OCI-LY1 (cell line): Measurements from ENCODE around the gene PHACTR2.

Source experiments
- H2AFZ ChIP-seq: fragments of 200-600 bp; sonication (generic), shearing (Covaris generic); 2 replicates; pipeline ENCODE4 v1.6.0; 2014; ENCODE audit warnings: antibody characterized with exemption, mild to moderate bottlenecking, low read length
- H3F3A ChIP-seq: fragments of 200-600 bp; sonication (generic), shearing (Covaris generic); 2 replicates; pipeline ENCODE4 v1.6.0; 2014; ENCODE audit warnings: mild to moderate bottlenecking, antibody characterized with exemption, low read length, moderate library complexity; ENCODE audit not compliant: insufficient read depth
- H3K27ac ChIP-seq: fragments of 200-600 bp; sonication (generic); 2 replicates; pipeline ENCODE4 v1.5.1; 2014; ENCODE audit warnings: low read length, mixed run types, mild to moderate bottlenecking, low read depth; ENCODE audit not compliant: poor library complexity, severe bottlenecking
- H3K27me3 ChIP-seq: fragments of 200-600 bp; sonication (generic); 2 replicates; pipeline ENCODE4 v1.6.0; 2014; ENCODE audit warnings: antibody characterized with exemption, mild to moderate bottlenecking, low read length, moderate library complexity; ENCODE audit not compliant: insufficient read depth
- H3K36me3 ChIP-seq: fragments of 200-600 bp; sonication (generic); 2 replicates; pipeline ENCODE4 v1.6.1; 2014; ENCODE audit warnings: mild to moderate bottlenecking, antibody characterized with exemption, low read length, moderate library complexity, mixed read lengths; ENCODE audit not compliant: insufficient read depth
- H3K4me1 ChIP-seq: fragments of 200-600 bp; sonication (generic); 2 replicates; pipeline ENCODE4 v1.5.1; 2014; ENCODE audit warnings: mild to moderate bottlenecking, low read length, moderate library complexity; ENCODE audit not compliant: insufficient read depth, severe bottlenecking
- H3K4me2 ChIP-seq: fragments of 200-600 bp; sonication (generic), shearing (Covaris generic); 2 replicates; pipeline ENCODE4 v1.6.1; 2014; ENCODE audit warnings: low read length
- H3K4me3 ChIP-seq: fragments of 200-600 bp; sonication (generic); 2 replicates; pipeline ENCODE4 v1.5.1; 2014; ENCODE audit warnings: low read length, low read depth, mild to moderate bottlenecking, mixed read lengths; ENCODE audit not compliant: poor library complexity, severe bottlenecking
- H3K79me2 ChIP-seq: fragments of 200-600 bp; shearing (Covaris generic); 2 replicates; pipeline ENCODE4 v1.6.1; 2016; ENCODE audit warnings: mixed run types, low read length, mixed read lengths; ENCODE audit not compliant: insufficient read depth
- H3K9ac ChIP-seq: fragments of 200-600 bp; sonication (generic), shearing (Covaris generic); 2 replicates; pipeline ENCODE4 v1.6.1; 2014; ENCODE audit warnings: mild to moderate bottlenecking, low read length, mixed read lengths
- H3K9me2 ChIP-seq: fragments of 200-600 bp; sonication (generic), shearing (Covaris generic); 2 replicates; pipeline ENCODE4 v1.6.1; 2014; ENCODE audit warnings: low read depth, mild to moderate bottlenecking, low read length, mixed read lengths
- H3K9me3 ChIP-seq: fragments of 200-600 bp; shearing (Covaris generic); 2 replicates; pipeline ENCODE4 v1.6.1; 2014; ENCODE audit warnings: low read length, mixed read lengths
- H4K20me1 ChIP-seq: fragments of 200-600 bp; sonication (generic), shearing (Covaris generic); 2 replicates; pipeline ENCODE4 v1.6.0; 2016; ENCODE audit warnings: mild to moderate bottlenecking, low read length; ENCODE audit not compliant: insufficient read depth
- EZH2 ChIP-seq: fragments of 200-600 bp; sonication (generic), shearing (Covaris generic); IDR thresholded peaks from 2 replicates; pipeline ENCODE4 v1.8.0; 2017; ENCODE audit warnings: borderline replicate concordance, mixed run types, mild to moderate bottlenecking, antibody characterized with exemption, low read length, moderate library complexity, mixed read lengths
- TF ChIP-seq, protein P1 (sequence below): fragments of 200-600 bp; sonication (generic), shearing (Covaris generic); IDR thresholded peaks from 2 replicates; pipeline ENCODE4 v1.5.1; 2017; ENCODE audit warnings: mild to moderate bottlenecking, antibody characterized with exemption, low read length, moderate library complexity, mixed read lengths

PHACTR2 gene

DNA sequence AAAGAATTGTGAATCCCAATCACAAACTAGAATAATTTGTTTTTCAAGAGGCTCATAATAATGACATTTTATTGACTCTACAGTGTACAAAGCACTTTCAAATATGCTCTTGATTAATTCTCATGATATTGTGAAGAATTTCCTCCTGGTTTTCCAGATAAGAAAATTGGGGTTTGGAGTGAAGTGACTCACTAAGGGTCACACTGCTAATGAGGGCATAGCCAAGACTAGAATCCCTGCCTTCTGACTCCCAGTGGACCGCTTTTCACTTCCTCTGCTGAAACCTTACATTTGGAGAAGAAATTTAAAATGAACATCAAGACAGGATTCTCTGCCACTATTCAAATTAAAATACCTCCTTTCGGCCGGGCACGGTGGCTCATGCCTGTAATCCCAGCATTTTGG lies 127.1 kb downstream of the PHACTR2 start:
- H3K9me2 ChIP-seq, result no peaks in the 10 kb centered on the region
- no peak for TF ChIP-seq EZH2
- TF ChIP-seq, protein P1, sequence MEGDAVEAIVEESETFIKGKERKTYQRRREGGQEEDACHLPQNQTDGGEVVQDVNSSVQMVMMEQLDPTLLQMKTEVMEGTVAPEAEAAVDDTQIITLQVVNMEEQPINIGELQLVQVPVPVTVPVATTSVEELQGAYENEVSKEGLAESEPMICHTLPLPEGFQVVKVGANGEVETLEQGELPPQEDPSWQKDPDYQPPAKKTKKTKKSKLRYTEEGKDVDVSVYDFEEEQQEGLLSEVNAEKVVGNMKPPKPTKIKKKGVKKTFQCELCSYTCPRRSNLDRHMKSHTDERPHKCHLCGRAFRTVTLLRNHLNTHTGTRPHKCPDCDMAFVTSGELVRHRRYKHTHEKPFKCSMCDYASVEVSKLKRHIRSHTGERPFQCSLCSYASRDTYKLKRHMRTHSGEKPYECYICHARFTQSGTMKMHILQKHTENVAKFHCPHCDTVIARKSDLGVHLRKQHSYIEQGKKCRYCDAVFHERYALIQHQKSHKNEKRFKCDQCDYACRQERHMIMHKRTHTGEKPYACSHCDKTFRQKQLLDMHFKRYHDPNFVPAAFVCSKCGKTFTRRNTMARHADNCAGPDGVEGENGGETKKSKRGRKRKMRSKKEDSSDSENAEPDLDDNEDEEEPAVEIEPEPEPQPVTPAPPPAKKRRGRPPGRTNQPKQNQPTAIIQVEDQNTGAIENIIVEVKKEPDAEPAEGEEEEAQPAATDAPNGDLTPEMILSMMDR, result no peak
- no peaks in the 10 kb centered on the region for H3K9me3 ChIP-seq
- H3K4me1 ChIP-seq, result no peaks in the 10 kb centered on the region
- H3K27ac ChIP-seq, result no peak overlapping the region
- H3K4me3 ChIP-seq, result no peak overlapping the region
- H3K79me2 ChIP-seq, result no peaks in the 10 kb centered on the region
- no peaks in the 10 kb centered on the region for H4K20me1 ChIP-seq
- H2AFZ ChIP-seq, result no peak overlapping the region
- no peak overlapping the region for H3K4me2 ChIP-seq
- no peak overlapping the region for H3K9ac ChIP-seq
- H3K36me3 ChIP-seq, result no peaks in the 10 kb centered on the region
- no peaks in the 10 kb centered on the region for H3F3A ChIP-seq
- H3K27me3 ChIP-seq, result no peaks in the 10 kb centered on the region

DNA sequence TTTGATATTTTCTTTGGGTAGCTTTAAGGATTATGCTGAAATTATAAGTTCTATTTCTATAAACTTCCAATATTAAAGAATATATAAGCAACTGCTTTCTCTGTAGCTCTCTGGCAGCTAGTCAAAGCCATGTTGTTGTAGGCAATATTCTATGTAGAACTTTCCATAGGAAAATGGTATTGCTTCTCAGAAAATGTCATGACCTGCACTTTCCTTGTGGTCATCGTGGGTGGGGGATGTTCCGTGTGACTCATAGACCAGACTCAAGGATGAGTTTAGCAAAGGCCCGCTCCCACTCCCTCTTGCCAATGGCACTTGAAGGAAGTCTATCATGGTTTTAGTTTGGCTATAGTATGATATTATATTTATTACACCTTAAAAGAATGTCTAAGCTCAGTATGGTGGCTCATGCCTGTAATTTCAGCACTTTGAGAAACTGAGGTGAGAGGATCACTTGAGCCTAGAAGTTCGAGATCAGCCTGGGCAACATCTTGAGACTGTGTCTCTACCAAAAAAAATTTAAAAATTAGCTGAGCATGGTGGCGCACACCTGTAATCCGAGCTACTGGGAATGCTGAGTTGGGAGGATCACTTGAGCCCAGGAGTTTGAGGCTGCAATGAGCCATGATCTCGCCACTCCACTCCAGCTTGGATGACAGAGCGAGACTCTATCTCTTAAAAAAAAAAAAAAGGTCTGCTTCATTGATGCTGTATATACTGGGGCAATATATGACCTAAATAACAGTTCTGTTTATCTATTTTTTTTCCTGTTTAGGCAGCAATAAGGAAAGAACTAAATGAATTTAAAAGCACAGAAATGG lies 128.7 kb downstream of the PHACTR2 start:
- H3F3A ChIP-seq, result no peaks in the 10 kb centered on the region
- H3K9me2 ChIP-seq, result no peaks in the 10 kb centered on the region
- H2AFZ ChIP-seq, result no peak overlapping the region
- no peaks in the 10 kb centered on the region for H3K79me2 ChIP-seq
- TF ChIP-seq, protein P1, result no peak
- TF ChIP-seq EZH2, result no peak
- H3K36me3 ChIP-seq, result no peaks in the 10 kb centered on the region
- no peaks in the 10 kb centered on the region for H3K27me3 ChIP-seq
- H3K27ac ChIP-seq, result no peak overlapping the region
- H3K9ac ChIP-seq, result no peak overlapping the region
- no peak overlapping the region for H3K4me2 ChIP-seq
- H3K9me3 ChIP-seq, result no peaks in the 10 kb centered on the region
- H3K4me3 ChIP-seq, result no peak overlapping the region
- H3K4me1 ChIP-seq, result no peaks in the 10 kb centered on the region
- H4K20me1 ChIP-seq, result no peaks in the 10 kb centered on the region

DNA sequence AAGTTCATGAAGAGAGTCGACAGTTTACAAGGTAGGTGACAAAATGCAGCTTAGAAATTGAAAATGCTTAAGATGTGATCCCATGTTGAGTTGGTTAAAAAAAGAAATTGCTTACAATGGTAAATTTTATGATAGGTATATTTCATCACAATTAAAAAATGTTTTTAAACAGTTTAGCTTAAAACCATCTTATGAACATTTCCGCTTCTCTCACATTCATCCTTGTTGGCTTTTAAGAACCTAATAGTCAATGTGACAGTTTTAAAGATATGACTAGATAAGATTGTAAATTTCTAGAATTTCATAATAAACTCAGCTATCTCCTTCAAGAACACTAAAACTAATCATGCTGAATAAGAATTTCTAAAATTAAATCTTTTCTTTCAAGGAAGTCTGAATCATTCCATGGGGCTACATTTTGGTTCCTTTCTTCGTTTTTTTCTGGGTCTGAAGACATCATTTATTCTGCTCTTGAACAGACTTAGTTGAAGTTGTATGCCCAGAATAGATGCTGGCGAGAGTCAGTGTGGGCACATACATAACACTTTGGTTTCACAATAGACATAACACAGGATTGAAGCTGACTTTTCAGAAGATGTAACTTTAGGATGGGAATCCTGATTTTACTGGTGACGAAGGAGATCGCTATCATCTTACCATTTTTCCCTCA lies 129.5 kb downstream of the PHACTR2 start:
- Histone ChIP-seq H3K4me3 (no peak overlapping the region), H4K20me1 (no peaks in the 10 kb centered on the region), H3K9me3 (no peaks in the 10 kb centered on the region), H3K27me3 (no peaks in the 10 kb centered on the region), H3K27ac (no peak overlapping the region), H2AFZ (no peak overlapping the region), H3K36me3 (no peaks in the 10 kb centered on the region), H3K4me1 (no peaks in the 10 kb centered on the region), H3K79me2 (no peaks in the 10 kb centered on the region), H3K9me2 (no peaks in the 10 kb centered on the region), H3K9ac (no peak overlapping the region), H3K4me2 (no peak overlapping the region), H3F3A (no peaks in the 10 kb centered on the region)
- no peak for TF ChIP-seq EZH2
- TF ChIP-seq, protein P1, result no peak
